COLO668 (cell line): ENCODE measurements around the gene LRMDA.
A peak's percentile ranks its signal among the peaks of the same experiment; 100 is the strongest.

ENCODE experiments used
- DNase-seq: peaks from one replicate; lab custom pipeline; 2025; ENCODE audit not compliant: unreplicated experiment; lab: John Stamatoyannopoulos, UW

Gene LRMDA

GRCh38 chr10:76088008-76088407, 656.6 kb downstream of the LRMDA start:
- DNase-seq, result no peak

GRCh38 chr10:76088980-76089379, 657.6 kb downstream of the LRMDA start:
- no peak for DNase-seq

- peak; percentile 66 for DNase-seq
These were observed 658.2 kb downstream of the LRMDA start for GRCh38 chr10:76089556-76090180.

- DNase-seq, result peak; percentile 39
These were observed 660.5 kb downstream of the LRMDA start for GRCh38 chr10:76091926-76092325.

- no peak for DNase-seq
These were observed 675.2 kb downstream of the LRMDA start for GRCh38 chr10:76106611-76107010.

- no peak for DNase-seq
These were observed 677.3 kb downstream of the LRMDA start for GRCh38 chr10:76108563-76109359.

- DNase-seq, result no peak
These were observed 680.0 kb downstream of the LRMDA start for GRCh38 chr10:76111404-76111803.

- no peak for DNase-seq
These were observed 680.8 kb downstream of the LRMDA start for GRCh38 chr10:76111986-76112825.

GRCh38 chr10:76112826-76113150, 681.4 kb downstream of the LRMDA start:
- DNase-seq, result no peak

GRCh38 chr10:76113952-76114351, 682.5 kb downstream of the LRMDA start:
- DNase-seq, result no peak

GRCh38 chr10:76114581-76115001, 683.2 kb downstream of the LRMDA start:
- peak; percentile 44 for DNase-seq

GRCh38 chr10:76115131-76115470, 683.7 kb downstream of the LRMDA start:
- DNase-seq, result no peak

- DNase-seq, result peak; percentile 52
These were observed 684.2 kb downstream of the LRMDA start for GRCh38 chr10:76115471-76116155.

GRCh38 chr10:76116523-76116922, 685.1 kb downstream of the LRMDA start:
- no peak for DNase-seq

- DNase-seq, result no peak
These were observed 686.5 kb downstream of the LRMDA start for GRCh38 chr10:76117949-76118348.

- DNase-seq, result no peak
These were observed 687.6 kb downstream of the LRMDA start for GRCh38 chr10:76119036-76119435.

- no peak for DNase-seq
These were observed 688.1 kb downstream of the LRMDA start for GRCh38 chr10:76119515-76119914.

GRCh38 chr10:76122056-76122455, 690.6 kb downstream of the LRMDA start:
- DNase-seq, result no peak

- no peak for DNase-seq
These were observed 692.9 kb downstream of the LRMDA start for GRCh38 chr10:76124280-76124679.

GRCh38 chr10:76125900-76126299, 694.5 kb downstream of the LRMDA start:
- DNase-seq, result no peak
